GM19351 (cell line): Measurements from ENCODE around the gene CLDN4.

Experiments used
- ATAC-seq: cut with Tn5 transposase; IDR thresholded peaks from one replicate; pipeline ENCODE4 v1.9.1; 2021; ENCODE audit warnings: mild to moderate bottlenecking, moderate library complexity; ENCODE audit not compliant: unreplicated experiment

The CLDN4 gene

DNA sequence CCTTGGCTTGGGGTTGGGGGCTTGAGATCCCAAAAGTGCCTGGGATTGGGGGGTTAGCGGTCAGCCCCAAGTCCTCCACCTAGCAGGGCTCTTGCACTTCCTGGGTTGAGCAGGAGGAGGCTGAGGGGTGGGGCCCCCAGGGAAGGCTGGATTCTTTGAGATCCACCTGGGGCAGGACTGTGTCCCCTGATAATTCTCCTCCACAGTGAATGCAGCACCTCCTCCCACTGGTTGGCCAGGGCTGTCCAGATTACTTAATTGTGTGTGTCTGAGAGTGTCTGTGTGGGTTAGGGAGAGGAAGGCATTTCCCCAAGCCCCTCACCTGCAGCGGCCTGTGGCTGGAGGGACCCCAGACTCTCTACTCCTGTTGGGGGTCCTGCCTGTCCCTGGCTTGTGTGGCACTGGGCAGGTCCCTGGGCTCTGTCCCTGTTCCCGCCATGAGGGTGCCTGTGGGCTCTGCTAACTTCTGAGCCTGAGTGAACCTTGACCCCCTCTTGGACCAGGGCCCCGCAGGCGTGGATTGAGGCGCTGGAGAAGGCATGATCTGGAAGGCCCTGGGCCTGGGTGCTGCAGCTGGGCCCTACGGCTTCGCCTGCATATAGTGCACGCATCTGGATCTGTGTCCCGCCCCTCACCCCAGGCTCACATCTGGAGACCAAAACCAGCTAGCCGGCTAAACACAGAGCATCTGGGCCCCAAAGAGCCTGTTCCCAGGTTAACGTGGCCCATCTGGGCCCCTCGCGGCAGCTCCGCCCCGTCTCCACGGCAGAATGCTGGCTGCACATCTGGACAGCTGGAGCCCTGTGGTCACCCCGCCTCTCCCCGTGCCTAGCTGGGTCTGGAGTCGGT is 40.6 kb downstream of the CLDN4 start:
- ATAC-seq, result no peak

DNA sequence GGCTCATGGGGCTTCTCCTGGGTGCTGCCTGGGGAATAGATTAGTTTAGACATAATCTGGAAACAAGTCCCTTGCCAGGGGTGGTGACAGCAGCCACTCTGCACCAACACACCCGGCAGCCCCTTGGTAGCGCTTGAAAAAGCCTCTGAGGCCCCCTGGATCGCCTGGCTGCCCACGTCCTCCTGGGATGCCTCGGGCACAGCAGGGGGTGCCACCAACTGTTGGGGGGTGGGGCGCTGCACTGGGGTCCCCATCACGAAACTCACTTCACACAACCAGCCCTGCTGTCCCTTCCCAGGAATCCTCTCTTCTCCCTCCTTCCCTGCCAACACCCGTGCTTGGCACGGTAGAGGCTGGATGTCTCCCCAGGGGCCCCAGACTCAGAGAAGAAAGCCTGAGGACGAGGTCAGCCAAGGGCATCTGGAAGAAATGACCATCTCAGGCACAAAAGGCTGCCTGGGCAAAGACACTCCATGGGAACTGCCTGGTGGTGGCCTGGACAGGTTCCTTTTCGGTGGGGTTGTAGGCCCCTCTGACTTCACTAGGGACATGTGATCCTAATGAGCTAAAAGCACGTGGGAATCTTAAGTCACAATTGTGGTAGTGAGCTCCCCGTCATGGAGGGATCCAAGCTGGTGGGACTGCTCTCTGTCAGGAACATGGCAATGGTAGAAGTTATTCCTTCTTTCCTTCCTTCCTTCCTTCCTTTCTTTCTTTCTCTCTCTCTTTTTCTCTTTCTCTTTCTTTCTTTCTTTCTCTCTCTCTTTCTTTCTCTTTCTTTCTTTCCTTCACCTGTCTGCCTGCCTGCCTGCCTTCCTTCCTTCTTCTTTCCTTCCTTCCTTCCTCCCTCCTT is 41.5 kb downstream of the CLDN4 start:
- ATAC-seq, result no peak

GRCh38 chr7:73876361-73876760 is 45.6 kb downstream of the CLDN4 start:
- no peak for ATAC-seq

GRCh38 chr7:73876973-73877372 is 46.2 kb downstream of the CLDN4 start:
- ATAC-seq, result no peak

DNA sequence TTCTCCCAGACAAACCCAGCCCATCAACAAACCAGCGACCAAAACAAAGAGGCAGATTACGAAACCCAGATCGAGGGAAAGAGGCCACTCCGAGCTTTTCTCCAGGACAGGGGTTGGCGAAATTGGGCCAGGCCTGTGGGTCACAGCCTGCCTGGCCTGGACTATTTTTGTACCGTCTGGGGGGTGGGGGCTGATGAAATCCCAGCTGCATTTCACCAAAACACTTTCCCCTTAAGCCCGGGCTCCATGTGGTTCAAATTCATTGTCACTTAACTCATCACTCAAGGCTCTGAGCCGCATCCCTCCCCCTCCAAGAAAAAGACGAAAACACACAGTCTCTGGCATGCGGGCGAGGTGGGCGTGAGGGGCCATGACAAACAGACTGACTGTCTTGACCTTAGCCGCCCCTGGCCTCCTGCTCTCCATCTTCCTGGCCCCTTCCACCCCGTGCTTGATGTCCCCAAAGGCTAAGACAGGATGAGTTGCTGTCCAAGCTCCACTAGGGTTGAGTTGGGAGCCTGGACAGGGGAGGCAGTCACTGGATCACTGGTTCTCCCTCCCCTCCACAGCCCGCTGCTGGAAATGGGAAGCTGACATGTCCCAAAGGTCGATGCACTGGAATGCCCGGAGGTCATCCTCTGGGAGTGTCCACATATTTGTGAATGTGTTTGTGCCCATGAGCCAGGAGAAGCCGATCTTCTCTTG is 49.3 kb downstream of the CLDN4 start:
- no peak for ATAC-seq

DNA sequence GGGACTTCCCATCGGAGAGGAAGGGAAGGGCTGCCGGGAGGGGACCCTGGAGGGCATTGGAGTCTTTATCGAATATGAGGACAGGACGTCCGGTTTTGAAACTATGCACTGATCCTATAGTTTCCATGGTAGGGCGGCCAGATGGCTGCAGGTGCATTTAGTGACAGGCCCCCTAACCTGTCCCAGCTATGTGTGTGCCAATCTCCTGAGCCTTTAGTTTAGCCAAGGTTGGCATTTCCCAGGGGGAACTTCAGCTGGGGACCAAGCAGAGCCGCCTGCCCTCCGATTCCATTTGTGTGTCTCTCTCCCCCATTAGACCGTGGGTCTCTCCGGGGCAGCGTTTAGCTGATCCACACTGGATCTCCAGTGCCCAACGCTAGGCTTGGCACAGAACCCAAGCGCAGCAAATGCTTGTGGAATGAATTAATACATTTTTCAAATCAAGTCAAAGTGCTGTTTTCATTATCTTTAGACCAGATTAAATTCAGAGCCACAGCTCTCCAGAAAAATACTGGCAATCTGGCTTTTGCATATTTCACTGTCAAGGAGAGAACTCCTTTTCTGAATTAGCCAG is 50.0 kb downstream of the CLDN4 start:
- ATAC-seq, result no peak

- ATAC-seq, result no peak
These were observed 50.7 kb downstream of the CLDN4 start for GRCh38 chr7:73881352-73882046.

- ATAC-seq, result no peak
These were observed 51.2 kb downstream of the CLDN4 start for GRCh38 chr7:73882047-73882402.
